Ishikawa (cell line): Measurements from ENCODE around the gene DOCK3.

Source experiments
- MAX ChIP-seq: IDR thresholded peaks from 2 replicates; pipeline ENCODE4 v1.6.1; 2012
- NFIC ChIP-seq: IDR thresholded peaks from 2 replicates; pipeline ENCODE4 v1.6.1; 2012
- TF ChIP-seq, protein P1 (sequence below): IDR thresholded peaks from 2 replicates; pipeline ENCODE4 v1.6.1; 2012; ENCODE audit warnings: low read depth, mild to moderate bottlenecking

DNA sequence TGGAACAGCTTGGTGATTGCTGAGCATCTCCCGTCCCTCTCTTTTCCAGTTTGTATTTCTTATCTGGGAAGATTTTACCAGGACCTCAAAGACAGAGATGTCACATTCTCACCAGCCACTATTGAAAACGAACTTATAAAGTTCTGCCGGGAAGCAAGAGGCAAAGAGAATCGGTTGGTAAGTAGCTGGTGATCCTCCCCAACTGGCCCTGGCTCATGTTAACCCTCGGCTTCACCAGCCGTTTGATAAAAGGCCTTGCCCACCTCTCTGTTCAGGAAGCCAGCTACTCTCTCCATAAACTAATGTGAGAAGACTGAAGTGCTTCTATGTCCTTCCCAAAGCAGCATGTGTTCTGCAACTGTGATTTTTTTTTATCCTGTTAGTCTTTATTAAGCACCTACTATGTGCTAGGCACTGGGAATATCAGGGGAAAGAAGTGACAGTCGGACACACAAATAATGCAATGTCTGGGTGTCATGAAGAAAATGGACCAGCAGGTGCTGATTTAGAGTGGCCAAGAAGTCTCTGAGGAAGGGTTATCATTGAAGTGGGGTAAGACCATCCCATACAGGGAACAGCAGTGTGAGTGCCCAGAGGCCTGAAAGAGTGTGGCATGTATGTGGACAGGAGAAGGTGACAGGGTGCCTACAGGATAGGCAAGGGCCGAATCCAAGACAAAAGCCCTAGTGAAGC, 711.6 kb downstream of the DOCK3 start:
- TF ChIP-seq, protein P1, sequence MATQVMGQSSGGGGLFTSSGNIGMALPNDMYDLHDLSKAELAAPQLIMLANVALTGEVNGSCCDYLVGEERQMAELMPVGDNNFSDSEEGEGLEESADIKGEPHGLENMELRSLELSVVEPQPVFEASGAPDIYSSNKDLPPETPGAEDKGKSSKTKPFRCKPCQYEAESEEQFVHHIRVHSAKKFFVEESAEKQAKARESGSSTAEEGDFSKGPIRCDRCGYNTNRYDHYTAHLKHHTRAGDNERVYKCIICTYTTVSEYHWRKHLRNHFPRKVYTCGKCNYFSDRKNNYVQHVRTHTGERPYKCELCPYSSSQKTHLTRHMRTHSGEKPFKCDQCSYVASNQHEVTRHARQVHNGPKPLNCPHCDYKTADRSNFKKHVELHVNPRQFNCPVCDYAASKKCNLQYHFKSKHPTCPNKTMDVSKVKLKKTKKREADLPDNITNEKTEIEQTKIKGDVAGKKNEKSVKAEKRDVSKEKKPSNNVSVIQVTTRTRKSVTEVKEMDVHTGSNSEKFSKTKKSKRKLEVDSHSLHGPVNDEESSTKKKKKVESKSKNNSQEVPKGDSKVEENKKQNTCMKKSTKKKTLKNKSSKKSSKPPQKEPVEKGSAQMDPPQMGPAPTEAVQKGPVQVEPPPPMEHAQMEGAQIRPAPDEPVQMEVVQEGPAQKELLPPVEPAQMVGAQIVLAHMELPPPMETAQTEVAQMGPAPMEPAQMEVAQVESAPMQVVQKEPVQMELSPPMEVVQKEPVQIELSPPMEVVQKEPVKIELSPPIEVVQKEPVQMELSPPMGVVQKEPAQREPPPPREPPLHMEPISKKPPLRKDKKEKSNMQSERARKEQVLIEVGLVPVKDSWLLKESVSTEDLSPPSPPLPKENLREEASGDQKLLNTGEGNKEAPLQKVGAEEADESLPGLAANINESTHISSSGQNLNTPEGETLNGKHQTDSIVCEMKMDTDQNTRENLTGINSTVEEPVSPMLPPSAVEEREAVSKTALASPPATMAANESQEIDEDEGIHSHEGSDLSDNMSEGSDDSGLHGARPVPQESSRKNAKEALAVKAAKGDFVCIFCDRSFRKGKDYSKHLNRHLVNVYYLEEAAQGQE: no peak
- TF ChIP-seq NFIC (no peak), MAX (no peak)
